Spinal cord (tissue), 10 donors: ENCODE data around the gene CCDC150. TPM values are rescaled to one million over a fixed set of nuclear protein-coding genes. Genes with fewer than 3 reads are reported as not detected.
"Not testable (repeated sequence)": the region's sequence is repeated elsewhere in the genome, so short reads cannot be mapped to it uniquely, and the experiment has no call there.

ENCODE experiments used
- DNase-seq, 6 donors: peaks; one replicate each; pipeline versions ENCODE4 v3.0.0 to v3.0.0-alpha.2; 2013 to 2015; ENCODE audit warnings: low spot score in 6 of 6, low read depth in 4 of 6
- H3K27ac ChIP-seq: one replicate; pipeline ENCODE4 v1.5.1; 2013; ENCODE audit warnings: low read depth, low read length, control low read depth
- H3K27me3 ChIP-seq: one replicate; pipeline ENCODE4 v1.6.1; 2013; ENCODE audit warnings: low read length; ENCODE audit not compliant: control insufficient read depth, insufficient read depth
- H3K36me3 ChIP-seq: one replicate; pipeline ENCODE4 v1.6.1; 2013; ENCODE audit warnings: low read length; ENCODE audit not compliant: control insufficient read depth, insufficient read depth
- H3K4me1 ChIP-seq: one replicate; pipeline ENCODE4 v1.6.1; 2013; ENCODE audit warnings: low read length; ENCODE audit not compliant: control insufficient read depth, insufficient read depth
- H3K4me3 ChIP-seq: one replicate; pipeline ENCODE4 v1.5.1; 2013; ENCODE audit warnings: low read depth, low read length, control low read depth
- H3K9me3 ChIP-seq: one replicate; pipeline ENCODE4 v1.6.1; 2013; ENCODE audit warnings: low read length; ENCODE audit not compliant: control insufficient read depth, insufficient read depth
- WGBS: methylation state at CpG from one replicate; pipeline ENCODE4 v1.1.5; 2013; ENCODE audit warnings: missing lambda C conversion rate; ENCODE audit not compliant: insufficient coverage; 5-methylcytosine and 5-hydroxymethylcytosine counted together
- polyA plus RNA-seq, 2 donors: library from polyadenylated mRNA; unstranded; fragments of 120-200 nt; gene quantifications; one replicate each; pipeline ENCODE4 v1.2.1, GENCODE V29; 2013; ENCODE audit not compliant: insufficient read length in 2 of 2
- total RNA-seq, 2 donors: library from RNA; depleted of rRNA in 1 of 2; stranded (reverse); fragments of 120-200 nt in 1 of 2; fragments of >200 nt in 1 of 2; gene quantifications; one replicate each; pipeline versions ENCODE4 v1.2.3 to v1.2.4, GENCODE V29; 2013 to 2014
- donor health status: healthy.

Gene CCDC150
- total and polyA plus RNA-seq, 4 donors, result 6.8 to 10.2 (median 7.9) TPM

DNA sequence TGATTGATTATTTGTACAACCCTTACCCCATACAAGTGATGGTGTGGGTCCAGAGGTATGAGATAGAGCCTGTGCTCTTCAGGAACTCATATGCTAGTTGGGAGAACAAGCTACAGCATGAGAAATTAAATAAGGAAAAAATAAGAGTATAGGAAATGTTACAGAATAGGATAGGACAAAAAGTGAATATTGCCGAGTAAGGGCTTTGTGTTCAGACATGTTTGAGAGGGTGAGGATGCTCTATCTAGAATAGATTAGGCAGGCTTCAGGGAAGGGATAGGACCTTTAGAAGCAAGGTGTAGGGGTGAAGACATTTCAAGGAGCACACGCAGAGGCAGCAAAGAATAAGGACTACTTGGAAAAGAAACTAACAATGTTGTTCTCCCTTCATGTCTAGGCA lies 17.8 kb downstream of the CCDC150 start:
- no peak overlapping the region for H3K4me3 ChIP-seq
- no peaks in the 10 kb centered on the region for H3K36me3 ChIP-seq
- H3K27me3 ChIP-seq, result no peaks in the 10 kb centered on the region
- WGBS, result 96% methylated on average over 1 of the region's 2 CpGs
- H3K4me1 ChIP-seq, result no peaks in the 10 kb centered on the region
- no peak overlapping the region for H3K27ac ChIP-seq
- peaks cover 8% of the 10 kb centered on the region for H3K9me3 ChIP-seq
- DNase-seq, result no peak

DNA sequence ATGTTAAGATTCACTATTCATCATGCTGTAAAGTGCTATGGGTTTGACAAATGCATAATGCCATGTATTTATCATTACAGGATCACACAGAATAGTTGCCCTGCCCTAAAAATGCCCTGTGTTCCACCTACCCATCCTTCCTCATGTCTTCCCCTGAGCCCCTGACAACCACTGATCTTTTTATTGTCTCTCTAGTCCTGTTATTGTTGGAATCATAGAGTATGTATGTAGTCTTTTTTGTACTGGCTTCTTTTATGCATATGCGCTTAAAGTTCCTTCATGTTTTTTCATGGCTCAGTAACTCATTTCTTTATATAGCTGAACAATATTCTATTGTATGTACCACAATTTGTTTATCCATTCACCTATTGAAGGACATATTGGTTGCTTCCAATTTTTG lies 20.3 kb downstream of the CCDC150 start:
- WGBS, result no CpG with 5 or more reads among the region's 1 CpG
- Histone ChIP-seq H3K4me3 (no peak overlapping the region), H3K27me3 (no peaks in the 10 kb centered on the region), H3K4me1 (no peaks in the 10 kb centered on the region), H3K36me3 (no peaks in the 10 kb centered on the region), H3K27ac (no peak overlapping the region), H3K9me3 (no peaks in the 10 kb centered on the region)
- no peak for DNase-seq

GRCh38 chr2:196660244-196660643 lies 20.7 kb downstream of the CCDC150 start:
- Histone ChIP-seq H3K9me3 (no peaks in the 10 kb centered on the region), H3K27ac (no peak overlapping the region), H3K27me3 (no peaks in the 10 kb centered on the region), H3K4me1 (no peaks in the 10 kb centered on the region), H3K36me3 (no peaks in the 10 kb centered on the region), H3K4me3 (no peak overlapping the region)
- WGBS, result 100% methylated on average over 1 of the region's 3 CpGs
- no peak for DNase-seq

- Histone ChIP-seq H3K9me3 (no peaks in the 10 kb centered on the region), H3K27me3 (no peaks in the 10 kb centered on the region), H3K36me3 (no peaks in the 10 kb centered on the region), H3K4me3 (no peak overlapping the region), H3K4me1 (no peaks in the 10 kb centered on the region), H3K27ac (no peak overlapping the region)
- DNase-seq, result no peak
These were observed 30.8 kb downstream of the CCDC150 start for GRCh38 chr2:196670342-196670741.

GRCh38 chr2:196675963-196676362 lies 36.4 kb downstream of the CCDC150 start:
- Histone ChIP-seq H3K4me3 (no peak overlapping the region), H3K27ac (no peak overlapping the region), H3K9me3 (no peaks in the 10 kb centered on the region), H3K4me1 (no peaks in the 10 kb centered on the region), H3K27me3 (no peaks in the 10 kb centered on the region), H3K36me3 (no peaks in the 10 kb centered on the region)
- no peak for DNase-seq
- 90% methylated on average over 2 of the region's 3 CpGs for WGBS

GRCh38 chr2:196677404-196677803 lies 37.9 kb downstream of the CCDC150 start:
- Histone ChIP-seq H3K9me3 (no peaks in the 10 kb centered on the region), H3K27me3 (no peaks in the 10 kb centered on the region), H3K4me1 (no peaks in the 10 kb centered on the region), H3K27ac (no peak overlapping the region), H3K4me3 (no peak overlapping the region), H3K36me3 (no peaks in the 10 kb centered on the region)
- peak in 1 of 6 donors; percentile 24 for DNase-seq
- WGBS, result 100% methylated on average over 1 of the region's 5 CpGs

GRCh38 chr2:196679368-196679767 lies 39.9 kb downstream of the CCDC150 start:
- Histone ChIP-seq H3K27ac (no peak overlapping the region), H3K27me3 (no peaks in the 10 kb centered on the region), H3K4me1 (no peaks in the 10 kb centered on the region), H3K4me3 (no peak overlapping the region), H3K9me3 (no peaks in the 10 kb centered on the region), H3K36me3 (no peaks in the 10 kb centered on the region)
- DNase-seq, result no peak

- Histone ChIP-seq H3K4me1 (no peaks in the 10 kb centered on the region), H3K27me3 (no peaks in the 10 kb centered on the region), H3K27ac (no peak overlapping the region), H3K36me3 (no peaks in the 10 kb centered on the region), H3K9me3 (peaks cover 3% of the 10 kb centered on the region), H3K4me3 (no peak overlapping the region)
- no CpG with 5 or more reads among the region's 2 CpGs for WGBS
- DNase-seq, result no peak
These were observed 42.0 kb downstream of the CCDC150 start for GRCh38 chr2:196681510-196681909.

DNA sequence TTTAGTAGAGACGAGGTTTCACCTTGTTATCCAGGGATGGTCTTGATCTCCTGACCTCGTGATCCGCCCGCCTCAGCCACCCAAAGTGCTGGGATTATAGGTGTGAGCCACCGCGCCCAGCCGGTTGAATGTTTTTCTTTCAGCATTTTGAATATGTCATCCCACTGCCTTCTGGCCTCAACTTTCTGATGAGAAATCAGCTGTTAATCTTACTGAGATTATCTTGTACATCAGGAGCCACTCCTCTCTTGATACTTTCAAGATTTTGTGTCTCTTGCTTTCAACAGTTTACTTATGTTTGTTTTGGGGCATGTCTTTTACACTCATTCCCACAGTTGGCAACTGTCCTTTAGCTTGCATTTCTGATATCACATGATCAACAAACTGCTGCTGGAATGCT lies 46.3 kb downstream of the CCDC150 start:
- Histone ChIP-seq H3K9me3 (peaks cover 4% of the 10 kb centered on the region), H3K4me3 (no peak overlapping the region), H3K36me3 (no peaks in the 10 kb centered on the region), H3K27ac (no peak overlapping the region), H3K27me3 (no peaks in the 10 kb centered on the region), H3K4me1 (no peaks in the 10 kb centered on the region)
- WGBS, result 90% methylated on average over 4 of the region's 7 CpGs
- no peak for DNase-seq

GRCh38 chr2:196686737-196687136 lies 47.2 kb downstream of the CCDC150 start:
- not testable (repeated sequence) for H3K4me3 ChIP-seq, H3K9me3 ChIP-seq, H3K27me3 ChIP-seq, H3K27ac ChIP-seq, H3K36me3 ChIP-seq, DNase-seq, H3K4me1 ChIP-seq
- WGBS, result no CpG with 5 or more reads among the region's 2 CpGs
